HG02678 (cell line): ENCODE data around the gene HBA1.
"Not testable (repeated sequence)": the region's sequence is repeated elsewhere in the genome, so short reads cannot be mapped to it uniquely, and the experiment has no call there.

Experiments
- ATAC-seq: cut with Tn5 transposase; IDR thresholded peaks from one replicate; pipeline ENCODE4 v1.9.1; 2021; ENCODE audit warnings: mild to moderate bottlenecking, moderate library complexity; ENCODE audit not compliant: unreplicated experiment

Gene HBA1

DNA sequence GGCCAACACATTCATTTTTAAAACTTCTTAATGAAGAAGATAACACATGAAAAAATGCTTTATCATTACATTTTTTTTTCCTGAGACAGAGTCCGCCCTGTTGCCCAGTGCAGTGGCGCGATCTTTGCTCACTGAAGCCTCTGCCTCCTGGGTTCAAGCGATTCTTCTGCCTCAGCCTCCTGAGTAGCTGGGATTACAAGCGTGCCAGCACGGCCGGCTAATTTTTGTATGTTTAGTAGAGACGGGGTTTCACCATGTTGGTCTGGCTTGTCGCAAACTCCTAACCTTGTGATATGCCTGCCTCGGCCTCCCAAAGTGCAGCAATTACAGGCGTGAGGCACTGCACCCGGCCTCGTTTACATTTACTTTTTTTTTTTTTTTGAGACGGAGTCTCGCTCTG is 17.0 kb downstream of the HBA1 start:
- ATAC-seq: no peak

DNA sequence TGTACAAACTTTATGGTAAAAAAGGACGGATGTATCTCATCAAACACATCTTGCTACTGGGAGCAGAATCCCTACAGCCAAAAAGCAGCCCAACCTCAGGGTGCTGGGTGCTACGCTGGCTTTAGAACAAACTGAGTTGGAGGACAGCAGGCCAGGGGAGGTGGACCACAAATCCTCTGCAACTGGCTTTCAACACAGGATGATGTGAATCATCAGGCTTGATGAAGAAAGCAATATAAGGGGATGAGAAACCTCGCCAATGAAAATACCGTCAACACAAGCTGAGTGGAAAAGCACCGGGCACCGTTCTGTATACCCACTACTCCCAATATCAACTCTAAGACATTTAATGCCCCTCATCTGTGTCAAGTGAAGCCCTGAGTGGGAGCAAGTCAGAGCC is 18.0 kb downstream of the HBA1 start:
- ATAC-seq: no peak

DNA sequence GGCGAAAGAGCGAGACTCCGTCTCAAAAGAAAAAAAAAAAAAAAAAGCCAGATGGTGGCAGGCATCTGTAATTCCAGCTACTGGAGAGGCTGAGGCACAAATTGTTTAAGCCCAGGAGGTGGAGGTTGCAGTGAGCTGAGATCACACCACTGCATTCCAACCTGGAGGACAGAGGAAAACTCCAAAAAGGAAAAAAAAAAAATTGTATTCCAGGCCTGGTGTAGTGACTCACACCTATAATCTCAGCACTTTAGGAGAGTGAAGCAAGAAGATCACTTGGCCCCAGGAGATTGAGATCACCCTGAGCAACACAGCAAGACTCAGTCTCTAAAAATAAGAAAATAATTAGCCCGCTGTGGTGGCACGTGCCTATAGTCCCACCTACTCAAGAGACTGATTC is 23.9 kb downstream of the HBA1 start:
- ATAC-seq: no peak

DNA sequence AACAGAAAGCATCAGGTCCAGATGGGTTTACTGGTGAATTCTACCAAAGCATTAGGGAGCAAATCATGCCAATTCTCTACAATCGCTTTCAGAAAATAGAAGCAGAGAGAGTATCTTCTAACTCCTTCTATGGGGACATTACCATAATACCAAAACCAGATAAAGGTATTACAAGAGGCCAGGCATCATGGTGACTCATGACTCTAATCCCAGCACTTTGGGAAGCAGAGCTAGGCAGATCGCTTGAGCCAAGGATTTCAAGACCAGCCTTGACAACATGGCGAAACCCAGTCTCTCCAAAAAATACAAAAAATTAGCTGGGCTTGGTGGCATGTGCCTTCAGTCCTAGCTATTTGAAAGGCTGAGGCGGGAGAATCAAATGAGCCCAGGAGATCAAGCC is 26.8 kb downstream of the HBA1 start:
- ATAC-seq: no peak

DNA sequence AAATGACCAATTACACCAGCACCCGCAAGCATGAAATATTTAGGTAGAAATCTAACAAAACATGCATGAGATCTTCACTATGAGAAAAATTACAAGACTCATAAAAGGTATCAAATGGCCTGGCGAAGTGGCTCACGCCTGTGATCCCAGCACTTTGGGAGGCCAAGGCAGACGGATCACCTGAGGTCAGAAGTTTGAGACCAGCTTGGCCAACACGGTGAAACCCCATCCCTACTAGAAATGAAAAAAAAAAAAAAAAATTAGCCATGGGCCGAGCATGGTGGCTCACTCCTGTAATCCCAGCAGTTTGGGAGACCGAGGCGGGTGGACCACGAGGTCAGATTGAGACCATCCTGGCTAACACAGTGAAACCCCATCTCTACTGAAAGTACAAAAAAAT is 27.6 kb downstream of the HBA1 start:
- not testable (repeated sequence) for ATAC-seq

DNA sequence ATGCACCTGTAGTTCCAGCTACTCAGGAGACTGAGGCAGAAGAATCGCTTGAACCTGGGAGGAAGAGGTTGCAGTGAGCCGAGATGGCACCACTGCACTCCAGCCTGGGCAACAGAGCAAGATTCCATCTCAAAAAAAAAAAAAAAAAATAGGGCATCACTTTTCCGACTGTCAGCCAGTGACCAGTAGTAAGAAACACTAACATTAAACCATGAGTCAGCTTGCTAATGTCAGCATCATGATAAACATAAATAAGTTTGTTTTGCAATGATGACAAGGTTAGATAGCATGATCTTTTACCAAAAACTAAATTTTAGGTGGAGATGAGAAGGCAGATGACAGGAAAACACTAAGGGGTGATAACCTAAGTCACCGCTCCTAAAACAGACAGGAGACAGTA is 32.9 kb downstream of the HBA1 start:
- not testable (repeated sequence) for ATAC-seq

DNA sequence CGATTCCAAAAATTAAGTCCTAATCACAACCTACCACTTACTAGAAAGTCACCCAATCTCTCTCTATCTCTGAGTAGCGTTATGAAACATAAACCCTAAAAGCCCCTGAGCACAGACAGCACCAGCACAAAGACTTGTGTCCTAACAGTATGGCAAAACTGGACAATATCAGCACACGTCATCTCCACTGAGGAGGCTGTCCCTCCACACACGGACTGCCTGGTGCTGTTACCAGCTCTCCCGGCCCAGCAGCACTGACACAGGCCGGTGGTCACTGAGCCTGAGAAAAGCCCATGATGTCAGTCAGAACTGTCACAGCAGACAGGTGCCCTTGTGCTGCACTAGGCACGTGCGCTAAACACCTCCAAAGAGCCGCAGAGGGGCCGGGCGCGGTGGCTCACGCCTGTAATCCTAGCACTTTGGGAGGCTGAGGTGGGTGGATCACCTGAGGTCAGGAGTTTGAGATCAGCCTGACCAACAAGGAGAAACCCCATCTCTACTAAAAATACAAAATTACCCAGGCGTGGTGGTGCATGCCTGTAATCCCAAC is 35.2 kb downstream of the HBA1 start:
- ATAC-seq: not testable (repeated sequence)

DNA sequence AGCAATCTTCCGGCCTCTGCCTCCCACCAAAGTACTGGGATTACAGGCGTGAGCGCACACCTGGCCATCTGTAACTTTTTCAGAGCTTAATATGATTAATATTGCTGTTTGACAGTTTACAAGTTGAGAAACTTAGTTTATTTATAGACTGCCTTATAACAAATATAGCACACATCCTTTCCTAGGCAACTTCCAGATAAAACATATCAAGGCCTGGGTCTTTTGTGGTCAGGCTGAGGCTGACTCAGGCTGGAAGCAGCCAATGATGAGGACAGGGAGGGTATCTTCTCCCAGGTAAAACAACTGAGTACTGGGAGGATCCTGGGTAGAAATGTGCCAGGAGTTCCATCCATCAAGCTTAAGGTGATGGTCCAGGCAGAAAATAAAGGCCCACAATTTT is 36.5 kb downstream of the HBA1 start:
- no peak for ATAC-seq

DNA sequence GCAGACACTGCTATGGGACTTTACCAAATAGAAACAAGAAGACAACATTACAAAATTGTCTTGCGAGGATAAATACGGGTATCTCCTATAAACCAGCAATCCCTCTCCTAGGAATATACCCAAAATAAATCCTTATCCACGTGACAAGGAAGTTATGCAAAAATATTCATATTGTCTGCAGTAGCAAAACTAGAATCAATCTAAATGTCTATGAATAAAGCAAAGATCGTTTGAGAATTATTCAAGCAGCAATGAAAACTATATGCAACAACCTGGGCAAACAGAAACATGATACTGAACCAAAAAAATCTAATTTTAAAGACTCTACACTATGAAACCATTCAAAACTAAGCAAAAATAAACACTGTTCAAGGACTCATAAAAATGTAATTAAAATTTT is 43.5 kb downstream of the HBA1 start:
- ATAC-seq: no peak
